Endothelial cell of umbilical vein (primary cell): ENCODE data around the gene DCAF6. TPM values are rescaled to one million over a fixed set of nuclear protein-coding genes. Genes with fewer than 3 reads are reported as not detected.

Experiments used
- BruUV-seq: library from RNA; stranded (reverse); fragments of 400-500 nt; replicated peaks from 2 replicates; lab custom pipeline; 2021; lab: Mats Ljungman, UMichigan
- CTCF ChIA-PET: fragments of 300-600, 350-600 bp; sonication (Branson Sonifier 250); formaldehyde crosslinking; loops from one replicate; lab custom pipeline; 2021; ENCODE audit warnings: antibody characterized with exemption, inconsistent platforms; lab: Charles Lee
- POLR2A ChIA-PET: fragments of 300-600, 350-600 bp; sonication (Branson Sonifier 250); formaldehyde crosslinking; loops from one replicate; lab custom pipeline; 2021; ENCODE audit warnings: antibody characterized with exemption, inconsistent platforms; lab: Charles Lee
- DNase-seq: peaks from one replicate; pipeline ENCODE4 v3.0.0-alpha.2; 2011; ENCODE audit warnings: low read depth, low spot score
- FAIRE-seq: peaks from 2 replicates; lab custom pipeline; 2011; peaks lifted over from hg19 to GRCh38; lab: Jason Lieb, UNC
- H2AFZ ChIP-seq: 2 replicates; pipeline ENCODE4 v1.6.0; 2012; ENCODE audit warnings: low read depth, low read length, control low read depth, inconsistent platforms
- H3K27ac ChIP-seq: 2 replicates; pipeline ENCODE4 v1.5.1; 2011; ENCODE audit warnings: low read depth, mild to moderate bottlenecking, control low read depth, low read length, moderate library complexity; ENCODE audit not compliant: insufficient read depth
- H3K27me3 ChIP-seq, 2 experiments: 2 replicates each; pipeline versions ENCODE4 v1.6.0 to v1.6.1; 2011; ENCODE audit warnings: low read length in 2 of 2, mixed read lengths in 1 of 2; ENCODE audit not compliant: control insufficient read depth in 2 of 2, insufficient read depth in 2 of 2
- H3K36me3 ChIP-seq, 2 experiments: 2 replicates in 1 of 2; 3 replicates in 1 of 2; pipeline ENCODE4 v1.5.1; 2011; ENCODE audit warnings: low read length in 2 of 2, mild to moderate bottlenecking in 1 of 2, moderate library complexity in 1 of 2; ENCODE audit not compliant: control insufficient read depth in 2 of 2, insufficient read depth in 2 of 2; ENCODE audit errors: extremely low read depth in 1 of 2
- H3K4me1 ChIP-seq: 3 replicates; pipeline ENCODE4 v1.5.1; 2011; ENCODE audit warnings: mild to moderate bottlenecking, low read length; ENCODE audit not compliant: control insufficient read depth, insufficient read depth; ENCODE audit errors: extremely low read depth
- H3K4me2 ChIP-seq: 2 replicates; pipeline ENCODE4 v1.6.1; 2011; ENCODE audit warnings: low read length, control low read depth, mixed read lengths; ENCODE audit not compliant: insufficient read depth
- H3K4me3 ChIP-seq, 3 experiments: fragments of 200-600 bp in 1 of 3; sonication (generic), shearing (Covaris generic) in 1 of 3; replicated peaks in 1 of 3; 2 replicates each; pipeline ENCODE4 v1.5.1; 2011 to 2016; ENCODE audit warnings: control low read depth in 3 of 3, low read length in 3 of 3, mild to moderate bottlenecking in 2 of 3, inconsistent platforms in 1 of 3, low read depth in 1 of 3, moderate library complexity in 1 of 3; ENCODE audit not compliant: insufficient read depth in 1 of 3
- H3K79me2 ChIP-seq: 2 replicates; pipeline ENCODE4 v1.6.0; 2012; ENCODE audit warnings: low read length, inconsistent platforms; ENCODE audit not compliant: control insufficient read depth, insufficient read depth
- H3K9ac ChIP-seq: replicated peaks from 2 replicates; pipeline ENCODE3; 2011; ENCODE audit warnings: low read length, control low read depth; ENCODE audit not compliant: insufficient read depth; ENCODE audit errors: extremely low read depth
- H3K9me1 ChIP-seq: replicated peaks from 3 replicates; pipeline ENCODE4 v1.6.0; 2011; ENCODE audit warnings: mild to moderate bottlenecking, low read length; ENCODE audit not compliant: control insufficient read depth, insufficient read depth; ENCODE audit errors: extremely low read depth
- H3K9me3 ChIP-seq: replicated peaks from 2 replicates; pipeline ENCODE4 v1.5.1; 2012; ENCODE audit warnings: low read length, inconsistent platforms; ENCODE audit not compliant: control insufficient read depth, insufficient read depth
- H4K20me1 ChIP-seq: replicated peaks from 2 replicates; pipeline ENCODE3; 2011; ENCODE audit warnings: mild to moderate bottlenecking, low read length; ENCODE audit not compliant: control insufficient read depth, insufficient read depth; ENCODE audit errors: extremely low read depth
- EZH2 ChIP-seq: IDR thresholded peaks from 2 replicates; pipeline ENCODE4 v1.6.1; 2012; ENCODE audit warnings: borderline replicate concordance, low read depth, mild to moderate bottlenecking, moderate library complexity, low read length, inconsistent platforms; ENCODE audit not compliant: severe bottlenecking
- FOS ChIP-seq: IDR thresholded peaks from 2 replicates; pipeline ENCODE4 v1.6.1; 2011; ENCODE audit warnings: mild to moderate bottlenecking, low read length, moderate library complexity, borderline replicate concordance; ENCODE audit not compliant: insufficient read depth
- GATA2 ChIP-seq: IDR thresholded peaks from 2 replicates; pipeline ENCODE4 v1.7.0; 2011; ENCODE audit warnings: low read depth, mild to moderate bottlenecking, moderate library complexity, mixed read lengths, low read length; ENCODE audit not compliant: insufficient read length, insufficient read depth
- JUN ChIP-seq: IDR thresholded peaks from 2 replicates; pipeline ENCODE4 v1.6.1; 2011; ENCODE audit warnings: borderline replicate concordance, low read depth; ENCODE audit not compliant: insufficient read length, insufficient read depth
- MAX ChIP-seq: IDR thresholded peaks from 2 replicates; pipeline ENCODE4 v1.6.1; 2011; ENCODE audit not compliant: insufficient read depth, insufficient read length
- MYC ChIP-seq: IDR thresholded peaks from one replicate; pipeline ENCODE4 v1.6.1; 2011; ENCODE audit warnings: mild to moderate bottlenecking, low read depth, low read length
- POLR2A ChIP-seq: IDR thresholded peaks from 2 replicates; pipeline ENCODE4 v1.6.1; 2012; ENCODE audit warnings: low read depth, mild to moderate bottlenecking, control low read depth, low read length
- POLR2AphosphoS5 ChIP-seq: IDR thresholded peaks from 2 replicates; pipeline ENCODE4 v1.6.1; 2012; ENCODE audit warnings: low read depth, mild to moderate bottlenecking, control low read depth, low read length, moderate library complexity; ENCODE audit not compliant: insufficient read depth
- dilution Hi-C: fragments of 300-500 bp; cut with MboI; formaldehyde crosslinking; loops from one replicate; pipeline ENCODE4 v1.15.0; 2019; ENCODE audit warnings: low sequenced_read_pairs; ENCODE audit not compliant: extremely low pct_ligation_motif_present
- intact Hi-C: fragments of 100-400 bp; cut with micrococcal nuclease; formaldehyde crosslinking; loops from one replicate; pipeline ENCODE4 v1.10.0; 2022
- polyA plus RNA-seq, 4 experiments: library from polyadenylated mRNA; depleted of rRNA in 3 of 4; stranded (reverse) in 3 of 4; unstranded in 1 of 4; fragments of >200 nt; gene quantifications; 2 replicates each; pipeline versions ENCODE4 v1.2.1 to v1.2.3, GENCODE V29; 2011 to 2012; ENCODE audit warnings: missing spikeins in 1 of 4
- total RNA-seq: library from RNA; stranded (reverse); gene quantifications from 2 replicates; pipeline ENCODE4 v1.2.3, GENCODE V29; 2021
- TF ChIP-seq, protein P1 (sequence below), 2 donors: IDR thresholded peaks; 1 replicate in 1 of 2; 2 replicates in 1 of 2; pipeline ENCODE4 v1.5.1; 2011; ENCODE audit warnings: low read length in 2 of 2, mild to moderate bottlenecking in 2 of 2, moderate library complexity in 2 of 2, control low read depth in 1 of 2, inconsistent platforms in 1 of 2, low read depth in 1 of 2; ENCODE audit not compliant: insufficient read depth in 1 of 2; ENCODE audit errors: extremely low read depth in 1 of 2

DCAF6 gene
- total and polyA plus RNA-seq, 2 donors (not counting 3 experiments of a cell fraction or from before 2014, with no cell fraction given): 28.6 to 39.4 TPM

- no peak overlapping the region for H3K27ac ChIP-seq
- no peak overlapping the region for H3K4me2 ChIP-seq
- TF ChIP-seq POLR2A (no peak), POLR2AphosphoS5 (no peak), JUN (no peak), EZH2 (no peak)
- TF ChIP-seq, protein P1, sequence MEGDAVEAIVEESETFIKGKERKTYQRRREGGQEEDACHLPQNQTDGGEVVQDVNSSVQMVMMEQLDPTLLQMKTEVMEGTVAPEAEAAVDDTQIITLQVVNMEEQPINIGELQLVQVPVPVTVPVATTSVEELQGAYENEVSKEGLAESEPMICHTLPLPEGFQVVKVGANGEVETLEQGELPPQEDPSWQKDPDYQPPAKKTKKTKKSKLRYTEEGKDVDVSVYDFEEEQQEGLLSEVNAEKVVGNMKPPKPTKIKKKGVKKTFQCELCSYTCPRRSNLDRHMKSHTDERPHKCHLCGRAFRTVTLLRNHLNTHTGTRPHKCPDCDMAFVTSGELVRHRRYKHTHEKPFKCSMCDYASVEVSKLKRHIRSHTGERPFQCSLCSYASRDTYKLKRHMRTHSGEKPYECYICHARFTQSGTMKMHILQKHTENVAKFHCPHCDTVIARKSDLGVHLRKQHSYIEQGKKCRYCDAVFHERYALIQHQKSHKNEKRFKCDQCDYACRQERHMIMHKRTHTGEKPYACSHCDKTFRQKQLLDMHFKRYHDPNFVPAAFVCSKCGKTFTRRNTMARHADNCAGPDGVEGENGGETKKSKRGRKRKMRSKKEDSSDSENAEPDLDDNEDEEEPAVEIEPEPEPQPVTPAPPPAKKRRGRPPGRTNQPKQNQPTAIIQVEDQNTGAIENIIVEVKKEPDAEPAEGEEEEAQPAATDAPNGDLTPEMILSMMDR (IDR thresholded peaks at IDR 0.05; ENCODE audit: extremely low read depth in 1 of 2, insufficient read depth in 1 of 2, low read depth in 1 of 2, low read length in 2 of 2): no peak
- peaks cover 0 to 3% of the 10 kb centered on the region in 2 experiments for H3K36me3 ChIP-seq
- dilution Hi-C loops (no loop called here), intact Hi-C loops (no loop called here)
- no peak overlapping the region for H2AFZ ChIP-seq
- H3K4me3 ChIP-seq: no peak overlapping the region
- no peaks in the 10 kb centered on the region for H3K9me1 ChIP-seq
- DNase-seq (no peak), FAIRE-seq (no peak)
- H3K79me2 ChIP-seq: peaks cover 57% of the 10 kb centered on the region
- BruUV-seq: no TSS peak
- ChIA-PET POLR2A (no interaction called here), CTCF (no interaction called here)
- peaks cover 3% of the 10 kb centered on the region for H4K20me1 ChIP-seq
- H3K4me1 ChIP-seq: no peaks in the 10 kb centered on the region
- no peaks in the 10 kb centered on the region for H3K9me3 ChIP-seq
- H3K27me3 ChIP-seq: no peaks in the 10 kb centered on the region
- H3K9ac ChIP-seq: no peak overlapping the region
Measured at GRCh38 chr1:167947733-167948132, 11.2 kb downstream of the DCAF6 start.

GRCh38 chr1:167949785-167950184 lies 13.3 kb downstream of the DCAF6 start:
- CTCF ChIA-PET: no interaction called here
- no peak for FAIRE-seq

More at GRCh38 chr1:167949785-167950184, 13.3 kb downstream of the DCAF6 start:
- no peaks in the 10 kb centered on the region for H3K27me3 ChIP-seq
- intact Hi-C loops (no loop called here), dilution Hi-C loops (no loop called here)
- H3K27ac ChIP-seq: no peak overlapping the region
- peaks cover 3% of the 10 kb centered on the region for H4K20me1 ChIP-seq
- no peaks in the 10 kb centered on the region for H3K9me3 ChIP-seq
- peaks cover 42% of the 10 kb centered on the region for H3K79me2 ChIP-seq
- no peak overlapping the region for H2AFZ ChIP-seq
- no peak overlapping the region for H3K4me3 ChIP-seq
- no peaks in the 10 kb centered on the region for H3K9me1 ChIP-seq
- POLR2A ChIA-PET: no interaction called here
- DNase-seq: no peak
- no peak overlapping the region for H3K4me2 ChIP-seq
- peaks cover 0 to 3% of the 10 kb centered on the region in 2 experiments for H3K36me3 ChIP-seq
- TF ChIP-seq JUN: no peak
- TF ChIP-seq POLR2A: no peak
- TF ChIP-seq FOS: no peak
- TF ChIP-seq MAX: no peak
- TF ChIP-seq, protein P1 (IDR thresholded peaks at IDR 0.05; ENCODE audit: extremely low read depth in 1 of 2, insufficient read depth in 1 of 2, low read depth in 1 of 2, low read length in 2 of 2): no peak
- no peak for TF ChIP-seq MYC
- no peak for TF ChIP-seq POLR2AphosphoS5
- no peak for TF ChIP-seq EZH2
- TF ChIP-seq GATA2: no peak
- no peaks in the 10 kb centered on the region for H3K4me1 ChIP-seq
- no TSS peak for BruUV-seq
- no peak overlapping the region for H3K9ac ChIP-seq
